HG03575 (cell line): ENCODE results near the gene CDKN2C.

Experiments
- ATAC-seq: cut with Tn5 transposase; IDR thresholded peaks from one replicate; pipeline ENCODE4 v1.9.1; 2021; ENCODE audit not compliant: unreplicated experiment, insufficient number of reproducible peaks, low FRiP score; ENCODE audit errors: extremely low read depth

The CDKN2C gene

DNA sequence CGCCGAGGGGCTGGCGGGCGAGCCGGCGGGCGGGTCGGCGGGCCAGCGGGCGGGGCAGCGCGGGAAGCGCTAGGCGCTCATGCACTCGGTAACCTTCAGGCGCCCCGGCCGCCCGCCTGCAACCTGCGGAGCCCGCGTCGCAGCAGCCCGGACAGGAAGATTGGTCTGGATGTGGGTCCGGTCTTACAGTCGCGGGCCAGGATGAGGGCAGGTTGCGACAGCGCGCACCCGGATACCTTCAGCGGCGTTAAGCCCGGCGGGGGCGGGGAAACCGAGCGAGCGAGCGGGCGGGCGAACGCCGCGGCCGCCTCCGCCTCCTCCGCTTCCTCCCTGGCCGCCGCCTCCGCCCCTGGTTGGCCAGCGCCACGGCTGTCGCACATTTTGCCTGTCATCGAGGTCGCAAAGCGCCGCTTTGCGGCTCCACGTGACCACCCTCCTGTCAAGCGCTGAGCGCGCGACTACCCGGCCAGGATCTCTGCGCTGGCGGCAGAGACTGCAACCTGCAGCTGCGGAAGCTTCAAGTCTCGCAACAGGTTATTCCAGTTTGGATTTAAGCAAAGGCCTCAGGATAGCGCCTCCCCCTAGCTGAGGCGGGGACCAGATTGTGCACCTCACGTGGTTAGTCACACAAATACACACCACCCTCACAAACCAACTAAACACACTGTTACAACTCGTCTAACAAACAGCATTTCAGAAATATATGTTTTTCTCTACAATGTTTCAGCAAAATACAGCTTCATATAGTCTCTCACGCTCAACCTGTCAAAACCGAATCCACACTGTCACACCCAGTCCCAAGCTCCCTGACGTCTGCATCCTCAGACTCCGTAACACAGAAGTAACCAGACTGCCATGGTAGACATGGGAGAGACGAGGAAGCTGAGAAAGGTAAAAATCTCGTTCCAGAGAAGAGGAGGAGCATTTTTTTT, 9.9 kb upstream of the CDKN2C start, which contains the start of gene FAF1:
Gene FAF1 (minus strand): TSS at position 355 of the 932 bp plus-strand sequence. CDS start 456 bp downstream, outside the sequence.
- ATAC-seq, result peak; percentile 66

GRCh38 chr1:50964863-50965262, 5.2 kb upstream of the CDKN2C start:
- no peak for ATAC-seq

- no peak for ATAC-seq
Observed at GRCh38 chr1:50966991-50967390, 3.1 kb upstream of the CDKN2C start.

DNA sequence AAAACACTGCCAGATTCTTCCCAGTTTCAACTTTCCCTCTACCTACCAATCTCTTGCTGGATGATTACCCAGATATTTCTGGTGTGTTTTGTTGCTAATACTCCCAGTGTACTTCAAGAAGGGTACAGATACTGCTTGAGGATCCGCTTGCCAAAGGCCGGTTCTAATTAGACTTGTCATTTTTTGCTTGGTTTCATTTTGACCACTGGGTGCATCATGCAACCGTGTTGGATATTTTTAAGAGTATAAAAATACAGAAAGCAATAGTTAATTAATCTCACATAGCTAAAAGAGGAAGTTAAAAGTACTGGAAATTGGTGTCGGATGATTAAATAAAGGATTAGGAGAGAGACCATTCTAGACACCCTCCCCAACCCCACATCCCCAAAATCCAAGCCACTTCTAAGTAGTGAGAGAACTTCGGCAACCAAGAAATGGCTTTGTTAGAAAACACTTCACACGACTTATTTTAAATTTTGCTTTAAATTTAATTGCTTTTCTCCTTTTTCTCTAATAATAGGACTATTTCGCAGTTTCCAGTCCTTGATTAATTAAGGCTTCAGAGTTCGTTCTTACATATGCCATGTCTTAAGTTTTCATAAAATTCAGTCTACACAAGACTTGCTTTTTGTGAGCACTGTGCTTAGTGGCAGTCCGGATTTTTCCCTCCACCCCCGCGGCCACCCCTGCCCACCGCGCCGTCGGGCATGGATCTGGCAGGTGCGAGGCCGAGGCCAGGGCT, 2.5 kb upstream of the CDKN2C start:
- ATAC-seq, result no peak

GRCh38 chr1:50968158-50968820, 1.8 kb upstream of the CDKN2C start:
- ATAC-seq, result no peak

GRCh38 chr1:50968821-50969610, 1.0 kb upstream of the CDKN2C start:
- no peak for ATAC-seq

DNA sequence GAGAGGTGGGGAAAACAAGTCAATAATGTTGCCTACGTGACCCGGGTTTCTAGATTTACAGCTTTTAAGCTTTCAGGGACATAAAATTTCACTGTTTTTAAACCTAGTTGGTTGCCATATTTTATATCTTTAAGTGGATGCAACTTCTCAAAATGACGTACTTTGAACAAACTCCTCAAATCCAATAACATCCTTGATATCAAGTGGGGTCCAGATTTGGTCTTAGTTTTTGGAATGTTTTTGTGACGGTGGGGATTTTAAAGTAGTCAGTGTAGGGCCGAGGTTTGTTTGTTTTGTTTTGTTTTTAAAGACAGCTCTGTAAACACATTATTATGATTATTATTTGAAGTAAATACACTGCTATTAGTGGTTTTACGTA, 453 bp downstream of the CDKN2C start:
- no peak for ATAC-seq

DNA sequence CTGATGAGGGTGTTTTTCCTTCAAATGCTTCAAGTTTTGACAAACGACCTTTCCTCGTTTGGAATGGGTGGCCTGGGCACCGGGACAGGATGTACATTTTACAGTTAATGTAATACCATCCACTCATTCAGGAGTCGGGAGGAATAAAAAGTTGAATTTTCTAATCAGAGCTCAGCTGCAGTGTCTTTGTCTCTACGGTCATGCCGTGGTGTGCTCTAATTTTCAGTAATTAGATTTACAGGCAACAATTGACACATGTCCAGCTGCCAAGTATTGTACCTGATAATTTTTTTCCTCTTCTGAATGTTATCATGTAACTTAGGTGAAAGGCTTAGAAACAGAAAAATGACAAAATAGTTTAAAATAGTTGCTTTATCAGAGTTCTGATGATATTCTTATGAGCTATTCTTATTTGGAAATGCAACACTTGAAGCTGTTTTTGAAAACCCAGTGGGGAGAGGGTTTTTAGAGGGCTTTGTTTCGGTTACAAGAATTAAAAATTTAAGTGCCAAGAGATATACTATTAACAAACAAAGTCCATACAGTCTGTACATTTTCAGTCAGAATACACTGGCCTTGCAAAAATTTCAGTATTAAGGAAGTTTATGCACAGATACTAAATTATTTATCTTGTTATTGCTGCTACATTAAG, 1.0 kb downstream of the CDKN2C start:
- ATAC-seq, result no peak

GRCh38 chr1:50971748-50972305, 1.8 kb downstream of the CDKN2C start:
- ATAC-seq, result no peak

GRCh38 chr1:50972766-50973165, 2.7 kb downstream of the CDKN2C start:
- ATAC-seq, result no peak

- ATAC-seq, result no peak
Observed at GRCh38 chr1:50973255-50973654, 3.2 kb downstream of the CDKN2C start.

GRCh38 chr1:50973875-50974617, 4.0 kb downstream of the CDKN2C start:
- no peak for ATAC-seq

- ATAC-seq, result no peak
Observed at GRCh38 chr1:50974618-50974935, 4.5 kb downstream of the CDKN2C start.

GRCh38 chr1:50975436-50975835, 5.4 kb downstream of the CDKN2C start:
- ATAC-seq, result no peak

DNA sequence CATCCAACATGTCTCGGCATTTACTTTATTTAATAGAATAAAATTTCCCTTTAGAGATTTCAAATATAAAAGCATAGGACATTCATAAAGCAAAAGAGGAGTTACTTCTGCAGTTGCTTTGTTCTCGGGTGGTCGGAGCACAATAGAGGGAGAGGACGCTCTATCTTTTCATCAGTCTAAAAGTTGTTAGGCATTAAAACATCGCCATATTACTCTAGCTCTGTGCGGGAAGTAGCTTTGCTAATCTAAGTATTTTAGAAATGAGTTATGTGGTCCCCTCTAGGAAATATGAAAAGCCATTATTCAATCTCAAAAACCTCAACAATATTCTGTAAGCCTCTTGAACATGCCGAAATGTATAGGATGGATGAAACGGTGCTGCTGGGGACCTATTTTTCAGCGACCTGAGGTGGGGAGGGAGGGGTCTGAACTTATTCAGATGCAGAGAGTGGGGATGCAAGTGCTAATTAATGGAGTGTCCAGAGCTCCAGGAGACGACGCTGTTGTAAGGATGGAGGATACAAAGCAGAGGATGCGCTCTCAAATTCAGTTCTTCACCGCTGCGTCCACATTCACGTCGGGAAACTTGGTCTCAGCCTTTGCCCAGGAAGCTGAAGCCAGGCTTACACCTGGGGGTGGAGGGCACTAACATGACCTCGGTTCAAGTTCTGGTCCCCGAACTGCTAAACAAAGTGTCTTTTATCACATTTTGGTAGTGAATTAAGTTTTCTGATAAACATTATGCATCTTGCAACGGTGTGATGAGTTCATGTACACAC, 6.3 kb downstream of the CDKN2C start:
- no peak for ATAC-seq

DNA sequence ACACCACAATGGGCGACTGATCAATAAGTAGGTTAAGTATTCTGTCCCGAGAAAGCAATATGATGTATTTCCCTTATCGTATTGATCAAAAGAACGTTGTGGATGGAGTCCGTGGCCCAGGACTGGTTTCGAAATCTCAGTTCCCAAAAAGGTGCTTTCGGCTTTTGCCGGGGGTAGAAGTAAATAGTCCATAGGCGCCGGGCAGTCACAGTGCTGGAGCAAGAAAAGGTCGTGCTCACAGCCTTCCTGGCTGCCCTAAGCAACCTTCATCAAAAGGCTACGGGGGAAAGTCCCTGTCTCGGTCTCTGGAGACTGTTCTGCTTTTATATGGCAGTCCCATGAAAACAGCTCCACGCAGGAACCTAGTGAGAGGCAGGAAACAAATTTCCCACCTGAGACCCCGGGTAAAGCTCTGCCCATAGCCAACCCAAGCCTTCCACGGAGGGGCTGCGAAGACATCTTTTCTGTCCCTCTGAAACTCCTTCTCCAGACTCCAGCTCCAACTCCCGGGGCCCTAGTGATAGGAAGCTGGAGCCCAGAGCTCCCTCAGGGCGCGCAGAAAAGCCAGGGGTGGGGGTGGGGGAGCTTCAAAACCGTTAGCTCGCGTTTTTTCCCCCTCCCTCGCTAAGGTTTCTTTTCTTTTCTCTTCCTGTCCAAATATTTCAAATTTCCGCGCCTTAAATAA, 7.0 kb downstream of the CDKN2C start:
- no peak for ATAC-seq
